Measurements from ENCODE around the gene AMY1C. TPM values are rescaled to one million over a fixed set of nuclear protein-coding genes. Genes with fewer than 3 reads are reported as not detected.

AMY1C gene
- total RNA-seq, 1 experiment from 2014 or later: not detected

DNA sequence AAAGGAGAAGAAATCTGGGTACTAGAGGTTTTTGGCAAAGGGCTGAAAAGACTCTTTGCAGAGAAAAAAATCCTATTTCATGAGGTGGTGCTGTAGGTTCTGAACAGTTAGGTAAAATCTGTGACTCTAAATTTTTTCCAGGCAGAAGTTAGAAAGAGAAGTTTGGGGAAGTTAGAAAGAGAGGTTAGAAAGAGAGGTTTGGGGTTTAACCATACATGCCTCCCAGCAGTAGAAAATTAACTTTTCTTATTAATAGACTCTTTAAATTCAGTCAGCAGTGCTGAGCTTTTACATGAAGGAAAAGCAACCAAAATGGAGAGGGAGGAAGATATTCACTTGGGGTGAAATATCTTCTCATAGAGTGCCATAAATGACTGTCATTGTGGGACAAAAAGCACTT is 12.2 kb downstream of the AMY1C start:
- POLR2A ChIA-PET: no interaction called here

DNA sequence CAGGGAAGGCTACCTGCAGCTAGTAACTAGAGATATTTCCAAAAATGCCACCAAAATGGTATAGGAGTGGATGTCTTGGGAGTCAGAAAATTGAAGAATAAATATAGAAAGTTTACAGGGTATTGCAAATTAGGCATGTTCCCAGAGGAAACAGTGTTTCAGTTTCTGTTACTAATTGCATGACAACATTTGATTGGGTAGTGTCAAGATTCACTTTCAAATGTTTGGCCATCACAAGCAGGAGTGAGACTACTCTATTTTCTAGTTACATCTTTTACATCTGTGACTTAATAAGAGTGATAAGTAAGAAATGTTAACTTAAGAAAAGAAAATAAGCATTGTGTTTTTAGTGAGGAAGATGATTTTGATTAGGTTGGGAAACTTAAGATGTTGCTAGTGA is 30.2 kb downstream of the AMY1C start:
- BruUV-seq (replicated peaks): no TSS peak

More for the DNA sequence above, 12.2 kb downstream of the AMY1C start:
- H3K36me3 Mint-ChIP-seq (ENCODE audit: insufficient read depth, unreplicated experiment): no peaks in the 10 kb centered on the region
- H3K4me1 ChIP-seq: no peaks in the 10 kb centered on the region
- H3K36me3 ChIP-seq (ENCODE audit: control insufficient read depth, insufficient read depth, low read length): no peaks in the 10 kb centered on the region
- H3K27me3 Mint-ChIP-seq (ENCODE audit: insufficient read depth, unreplicated experiment): peaks cover 3% of the 10 kb centered on the region
- H3K27me3 ChIP-seq (replicated peaks; ENCODE audit: control insufficient read depth, insufficient read depth, low read length): no peaks in the 10 kb centered on the region
- CTCF ChIA-PET: no interaction called here
- H3K4me1 Mint-ChIP-seq (ENCODE audit: low read depth, unreplicated experiment): no peaks in the 10 kb centered on the region
- no peak for DNase-seq
- no TSS peak for BruUV-seq (replicated peaks)
- no peaks in the 10 kb centered on the region for H3K9me3 ChIP-seq
- TF ChIP-seq CTCF (IDR thresholded peaks at IDR 0.05; ENCODE audit: insufficient read depth in 1 of 2, low read depth in 1 of 2, low read length in 1 of 2, severe bottlenecking in 1 of 2, unreplicated experiment in 1 of 2): no peak
- no peaks in the 10 kb centered on the region for H3K9me3 Mint-ChIP-seq (ENCODE audit: unreplicated experiment)
- H3K4me3 ChIP-seq (ENCODE audit: low read depth, low read length): no peak overlapping the region
- no peak overlapping the region for H3K4me3 Mint-ChIP-seq (ENCODE audit: unreplicated experiment)
- H3K27ac Mint-ChIP-seq (ENCODE audit: unreplicated experiment): no peak overlapping the region
- intact Hi-C loops (cut with micrococcal nuclease; ENCODE audit: unreplicated experiment): no loop called here

DNA sequence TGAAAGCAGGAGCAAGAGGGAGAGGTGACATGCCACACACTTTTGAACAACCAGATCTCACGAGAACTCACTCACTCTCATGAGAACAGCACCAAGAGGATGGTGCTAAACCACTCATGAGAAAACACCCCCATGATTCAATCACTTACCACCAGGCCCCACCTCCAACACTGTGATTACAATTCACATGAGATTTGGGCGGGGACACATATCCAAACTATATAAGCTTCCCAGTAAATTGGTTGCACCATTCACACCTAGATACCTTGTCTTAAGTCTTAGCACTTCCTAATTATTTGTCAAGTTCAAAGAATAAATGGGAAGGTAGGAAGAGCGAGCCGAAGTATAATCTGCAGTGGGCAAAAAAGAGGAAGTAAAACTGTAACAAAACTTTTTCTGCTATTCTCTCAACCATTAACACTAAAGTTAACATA is 34.3 kb downstream of the AMY1C start:
- H3K27me3 ChIP-seq (replicated peaks; ENCODE audit: control insufficient read depth, insufficient read depth, low read length): no peaks in the 10 kb centered on the region
- no peaks in the 10 kb centered on the region for H3K4me1 ChIP-seq
- Mint-ChIP-seq H3K4me3 (ENCODE audit: unreplicated experiment) (no peak overlapping the region), H3K4me1 (ENCODE audit: low read depth, unreplicated experiment) (no peaks in the 10 kb centered on the region), H3K27ac (ENCODE audit: unreplicated experiment) (no peak overlapping the region), H3K36me3 (ENCODE audit: insufficient read depth, unreplicated experiment) (no peaks in the 10 kb centered on the region), H3K9me3 (ENCODE audit: unreplicated experiment) (no peaks in the 10 kb centered on the region), H3K27me3 (ENCODE audit: insufficient read depth, unreplicated experiment) (peaks cover 4% of the 10 kb centered on the region)
- CTCF ChIA-PET: no interaction called here
- no peak overlapping the region for H3K4me3 ChIP-seq (ENCODE audit: low read depth, low read length)
- intact Hi-C loops (cut with micrococcal nuclease; ENCODE audit: unreplicated experiment): no loop called here
- H3K36me3 ChIP-seq (ENCODE audit: control insufficient read depth, insufficient read depth, low read length): no peaks in the 10 kb centered on the region
- DNase-seq: no peak
- TF ChIP-seq CTCF (IDR thresholded peaks at IDR 0.05; ENCODE audit: insufficient read depth in 1 of 2, low read depth in 1 of 2, low read length in 1 of 2, severe bottlenecking in 1 of 2, unreplicated experiment in 1 of 2): no peak
- no TSS peak for BruUV-seq (replicated peaks)
- no peaks in the 10 kb centered on the region for H3K9me3 ChIP-seq
- POLR2A ChIA-PET: no interaction called here

More for the DNA sequence above, 30.2 kb downstream of the AMY1C start:
- Mint-ChIP-seq H3K36me3 (ENCODE audit: insufficient read depth, unreplicated experiment) (no peaks in the 10 kb centered on the region), H3K4me1 (ENCODE audit: low read depth, unreplicated experiment) (no peaks in the 10 kb centered on the region), H3K4me3 (ENCODE audit: unreplicated experiment) (no peak overlapping the region), H3K27ac (ENCODE audit: unreplicated experiment) (no peak overlapping the region), H3K9me3 (ENCODE audit: unreplicated experiment) (no peaks in the 10 kb centered on the region), H3K27me3 (ENCODE audit: insufficient read depth, unreplicated experiment) (peaks cover 4% of the 10 kb centered on the region)
- ChIA-PET CTCF (no interaction called here), POLR2A (no interaction called here)
- intact Hi-C loops (cut with micrococcal nuclease; ENCODE audit: unreplicated experiment): no loop called here
- H3K4me1 ChIP-seq: no peaks in the 10 kb centered on the region
- H3K36me3 ChIP-seq (ENCODE audit: control insufficient read depth, insufficient read depth, low read length): no peaks in the 10 kb centered on the region
- no peak for DNase-seq
- H3K9me3 ChIP-seq: no peaks in the 10 kb centered on the region
- no peak for TF ChIP-seq CTCF (IDR thresholded peaks at IDR 0.05; ENCODE audit: insufficient read depth in 1 of 2, low read depth in 1 of 2, low read length in 1 of 2, severe bottlenecking in 1 of 2, unreplicated experiment in 1 of 2)
- H3K4me3 ChIP-seq (ENCODE audit: low read depth, low read length): no peak overlapping the region
- H3K27me3 ChIP-seq (replicated peaks; ENCODE audit: control insufficient read depth, insufficient read depth, low read length): no peaks in the 10 kb centered on the region

Data from Caco-2 (cell line).